K562 (cell line): ENCODE results near the gene MPIG6B. TPM values are rescaled to one million over a fixed set of nuclear protein-coding genes. Genes with fewer than 3 reads are reported as not detected.

Experiments
- BRCA1 ChIP-seq, 2 experiments: fragments of 450-650 bp in 1 of 2; sonication (generic) in 1 of 2; formaldehyde crosslinking in 1 of 2; IDR thresholded peaks; 2 replicates each; pipeline versions ENCODE4 v1.5.0 to v1.6.1; 2017 to 2020; ENCODE audit warnings: mild to moderate bottlenecking in 1 of 2, missing genetic modification reagents in 1 of 2
- FOXP1 ChIP-seq: sonication (generic); formaldehyde crosslinking; IDR thresholded peaks from 2 replicates; pipeline ENCODE4 v1.8.0; 2022; ENCODE audit warnings: mild to moderate bottlenecking, missing genetic modification reagents
- HIVEP1 ChIP-seq: fragments of 250-450 bp; sonication (Bioruptor Pico); IDR thresholded peaks from 2 replicates; pipeline ENCODE4 v1.4.0; 2020; ENCODE audit warnings: mild to moderate bottlenecking
- HNRNPUL1 ChIP-seq: fragments of 200-400 bp; formaldehyde crosslinking; IDR thresholded peaks from 2 replicates; pipeline ENCODE4 v1.6.1; 2017; ENCODE audit warnings: low read length
- ID3 ChIP-seq, 2 experiments: fragments of 250-450 bp in 1 of 2; fragments of 450-650 bp in 1 of 2; sonication (Bioruptor Pico) in 1 of 2; IDR thresholded peaks; 2 replicates each; pipeline versions ENCODE4 v1.6.1 to v1.8.0; 2016 to 2021; ENCODE audit warnings: mild to moderate bottlenecking in 2 of 2, moderate library complexity in 2 of 2, missing compliant biosample characterization in 1 of 2, missing genetic modification characterization in 1 of 2
- KLF16 ChIP-seq: IDR thresholded peaks from 2 replicates; pipeline ENCODE4 v1.6.1; 2016; ENCODE audit warnings: antibody characterized with exemption
- RBFOX2 ChIP-seq: fragments of 200-400 bp; formaldehyde crosslinking; IDR thresholded peaks from 2 replicates; pipeline ENCODE4 v1.6.1; 2017; ENCODE audit warnings: low read depth, mild to moderate bottlenecking, low read length, moderate library complexity
- STAT5A ChIP-seq: IDR thresholded peaks from 2 replicates; pipeline ENCODE4 v1.6.1; 2012; ENCODE audit warnings: low read length, inconsistent platforms, borderline replicate concordance
- TCF3 ChIP-seq: sonication (generic); formaldehyde crosslinking; IDR thresholded peaks from 2 replicates; pipeline ENCODE4 v1.4.0; 2020; ENCODE audit warnings: mild to moderate bottlenecking, missing genetic modification reagents
- ZBTB33 ChIP-seq: sonication (generic); formaldehyde crosslinking; IDR thresholded peaks from 2 replicates; pipeline ENCODE4 v1.8.1; 2023; ENCODE audit warnings: mild to moderate bottlenecking, missing genetic modification reagents
- polyA plus RNA-seq, 8 experiments: library from polyadenylated mRNA; depleted of rRNA in 4 of 8; stranded (reverse) in 5 of 8; unstranded in 3 of 8; fragments of >200 nt; fragmentation: Nextera tagmentation in 2 of 8; fragmentation: Illumina TruSeq in 1 of 8; extraction: Ambion mirVana in 2 of 8; extraction: Trizol in 1 of 8; gene quantifications; 2 replicates each; pipeline versions ENCODE4 v1.2.1 to v1.2.3, GENCODE V29; 2011 to 2014; ENCODE audit warnings: inconsistent platforms in 1 of 8, missing spikeins in 1 of 8
- total RNA-seq, 7 experiments: library from RNA; depleted of rRNA in 6 of 7; stranded (reverse); fragments of >200 nt in 6 of 7; fragmentation: Illumina TruSeq in 2 of 7; extraction: Trizol in 2 of 7; gene quantifications; 2 replicates each; pipeline versions ENCODE4 v1.2.1 to v1.2.3, GENCODE V29; 2011 to 2021; ENCODE audit warnings: low replicate concordance in 1 of 7
- TF ChIP-seq, protein P1 (sequence below): fragments of 450-650 bp; IDR thresholded peaks from 2 replicates; pipeline ENCODE4 v1.6.1; 2018; ENCODE audit not compliant: partially characterized antibody
- TF ChIP-seq, protein P2 (sequence below): IDR thresholded peaks from 2 replicates; pipeline ENCODE4 v1.6.1; 2011; ENCODE audit warnings: borderline replicate concordance, low read depth, mild to moderate bottlenecking, moderate library complexity, low read length; ENCODE audit not compliant: insufficient read depth, poor library complexity, severe bottlenecking
- TF ChIP-seq, protein P3 (sequence below), 3 experiments: fragments of 200-800 bp in 1 of 3; sonication (Bioruptor generic) in 1 of 3; sonication (generic) in 1 of 3; formaldehyde crosslinking in 1 of 3; IDR thresholded peaks; 2 replicates each; pipeline versions ENCODE4 v1.6.1 to v1.8.0; 2016 to 2022; ENCODE audit warnings: mild to moderate bottlenecking in 2 of 3, missing compliant biosample characterization in 2 of 3, missing genetic modification characterization in 2 of 3, missing genetic modification reagents in 1 of 3

The MPIG6B gene
- total and polyA plus RNA-seq, 9 of the 15 experiments (the other 6 are each of a cell fraction or from before 2014, with no cell fraction given) = 0.11 to 1.2 (median 0.28) TPM; not detected in 1

DNA sequence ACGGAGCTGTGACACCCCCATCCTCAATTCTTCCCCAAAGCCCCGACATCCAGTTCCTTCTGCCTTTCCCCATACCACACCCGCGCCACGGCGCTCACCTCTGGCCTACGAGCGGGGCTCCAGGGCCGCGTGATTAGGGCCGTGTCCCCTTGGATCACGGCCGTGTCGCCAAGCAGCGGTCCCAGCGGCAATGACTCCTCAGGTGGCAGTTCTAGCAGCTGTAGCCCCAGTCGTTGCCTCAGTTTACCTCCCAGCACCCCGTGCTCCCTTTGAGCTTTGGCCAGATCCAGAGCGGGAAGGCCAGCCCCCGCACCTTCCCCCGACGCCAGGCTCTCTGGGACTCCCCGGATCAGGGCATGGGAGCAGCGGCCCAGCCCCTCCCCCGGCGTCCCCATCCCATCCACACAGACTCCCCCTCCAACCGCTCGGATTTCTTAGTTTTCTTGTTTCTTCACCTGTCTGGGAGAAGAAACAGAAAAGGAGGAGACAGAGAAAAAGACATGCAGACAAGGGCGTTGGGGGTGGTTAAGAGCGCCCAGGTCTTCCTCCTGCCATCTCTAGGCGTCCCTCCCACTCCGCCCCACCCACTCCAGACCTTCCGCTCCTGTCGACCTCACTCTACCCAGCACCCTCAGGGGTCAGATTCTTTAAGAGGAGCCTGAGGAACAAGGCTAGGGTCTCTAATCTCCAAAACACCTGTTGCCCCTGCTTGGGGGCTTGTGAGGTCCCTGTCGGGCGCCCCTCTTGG, 5.8 kb downstream of the MPIG6B start, which contains the start of gene DDAH2 (continued):
- TF ChIP-seq, protein P1, sequence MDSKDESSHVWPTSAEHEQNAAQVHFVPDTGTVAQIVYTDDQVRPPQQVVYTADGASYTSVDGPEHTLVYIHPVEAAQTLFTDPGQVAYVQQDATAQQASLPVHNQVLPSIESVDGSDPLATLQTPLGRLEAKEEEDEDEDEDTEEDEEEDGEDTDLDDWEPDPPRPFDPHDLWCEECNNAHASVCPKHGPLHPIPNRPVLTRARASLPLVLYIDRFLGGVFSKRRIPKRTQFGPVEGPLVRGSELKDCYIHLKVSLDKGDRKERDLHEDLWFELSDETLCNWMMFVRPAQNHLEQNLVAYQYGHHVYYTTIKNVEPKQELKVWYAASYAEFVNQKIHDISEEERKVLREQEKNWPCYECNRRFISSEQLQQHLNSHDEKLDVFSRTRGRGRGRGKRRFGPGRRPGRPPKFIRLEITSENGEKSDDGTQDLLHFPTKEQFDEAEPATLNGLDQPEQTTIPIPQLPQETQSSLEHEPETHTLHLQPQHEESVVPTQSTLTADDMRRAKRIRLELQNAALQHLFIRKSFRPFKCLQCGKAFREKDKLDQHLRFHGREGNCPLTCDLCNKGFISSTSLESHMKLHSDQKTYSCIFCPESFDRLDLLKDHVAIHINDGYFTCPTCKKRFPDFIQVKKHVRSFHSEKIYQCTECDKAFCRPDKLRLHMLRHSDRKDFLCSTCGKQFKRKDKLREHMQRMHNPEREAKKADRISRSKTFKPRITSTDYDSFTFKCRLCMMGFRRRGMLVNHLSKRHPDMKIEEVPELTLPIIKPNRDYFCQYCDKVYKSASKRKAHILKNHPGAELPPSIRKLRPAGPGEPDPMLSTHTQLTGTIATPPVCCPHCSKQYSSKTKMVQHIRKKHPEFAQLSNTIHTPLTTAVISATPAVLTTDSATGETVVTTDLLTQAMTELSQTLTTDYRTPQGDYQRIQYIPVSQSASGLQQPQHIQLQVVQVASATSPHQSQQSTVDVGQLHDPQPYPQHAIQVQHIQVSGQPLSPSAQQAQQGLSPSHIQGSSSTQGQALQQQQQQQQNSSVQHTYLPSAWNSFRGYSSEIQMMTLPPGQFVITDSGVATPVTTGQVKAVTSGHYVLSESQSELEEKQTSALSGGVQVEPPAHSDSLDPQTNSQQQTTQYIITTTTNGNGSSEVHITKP = no peak
- TF ChIP-seq STAT5A = peak; percentile 4; the same call in 1 of the 2 replicates
- TF ChIP-seq ZBTB33 (CRISPR knock-in tag) = peak; percentile 96
- TF ChIP-seq TCF3 (CRISPR knock-in tag) = peak; percentile 43
- TF ChIP-seq RBFOX2 = peak; percentile 73
- TF ChIP-seq, protein P2, sequence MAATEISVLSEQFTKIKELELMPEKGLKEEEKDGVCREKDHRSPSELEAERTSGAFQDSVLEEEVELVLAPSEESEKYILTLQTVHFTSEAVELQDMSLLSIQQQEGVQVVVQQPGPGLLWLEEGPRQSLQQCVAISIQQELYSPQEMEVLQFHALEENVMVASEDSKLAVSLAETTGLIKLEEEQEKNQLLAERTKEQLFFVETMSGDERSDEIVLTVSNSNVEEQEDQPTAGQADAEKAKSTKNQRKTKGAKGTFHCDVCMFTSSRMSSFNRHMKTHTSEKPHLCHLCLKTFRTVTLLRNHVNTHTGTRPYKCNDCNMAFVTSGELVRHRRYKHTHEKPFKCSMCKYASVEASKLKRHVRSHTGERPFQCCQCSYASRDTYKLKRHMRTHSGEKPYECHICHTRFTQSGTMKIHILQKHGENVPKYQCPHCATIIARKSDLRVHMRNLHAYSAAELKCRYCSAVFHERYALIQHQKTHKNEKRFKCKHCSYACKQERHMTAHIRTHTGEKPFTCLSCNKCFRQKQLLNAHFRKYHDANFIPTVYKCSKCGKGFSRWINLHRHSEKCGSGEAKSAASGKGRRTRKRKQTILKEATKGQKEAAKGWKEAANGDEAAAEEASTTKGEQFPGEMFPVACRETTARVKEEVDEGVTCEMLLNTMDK = no peak
- peak; percentile 8; the same call in 1 of the 2 replicates for TF ChIP-seq FOXP1 (CRISPR knock-in tag)
- no peak for TF ChIP-seq KLF16
- no peak for TF ChIP-seq BRCA1 (IDR thresholded peaks at IDR 0.05)
- no peak for TF ChIP-seq BRCA1 (CRISPR knock-in tag; IDR thresholded peaks at IDR 0.05)
- TF ChIP-seq, protein P3, sequence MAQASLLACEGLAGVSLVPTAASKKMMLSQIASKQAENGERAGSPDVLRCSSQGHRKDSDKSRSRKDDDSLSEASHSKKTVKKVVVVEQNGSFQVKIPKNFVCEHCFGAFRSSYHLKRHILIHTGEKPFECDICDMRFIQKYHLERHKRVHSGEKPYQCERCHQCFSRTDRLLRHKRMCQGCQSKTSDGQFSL (CRISPR knock-in tag; IDR thresholded peaks at IDR 0.05) = 0 out of 2 replicates have a peak, but pooled peaks have one; percentile 40
- TF ChIP-seq, protein P3 (tag; IDR thresholded peaks at IDR 0.05) = no peak
- no peak for TF ChIP-seq HIVEP1 (CRISPR knock-in tag)
- TF ChIP-seq HNRNPUL1 = peak; percentile 84
- no peak for TF ChIP-seq ID3 (CRISPR knock-in tag; IDR thresholded peaks at IDR 0.05)
- TF ChIP-seq ID3 (tag; IDR thresholded peaks at IDR 0.05) = 0 out of 2 replicates have a peak, but pooled peaks have one; percentile 17
